B cell (primary cell): Measurements from ENCODE around the gene ZNF385D. TPM values are rescaled to one million over a fixed set of nuclear protein-coding genes. Genes with fewer than 3 reads are reported as not detected.

Experiments used
- ATAC-seq: fragments of 200-7000 bp; cut with Tn5 transposase; one replicate; pipeline ENCODE4 v1.10.0; 2021; ENCODE audit warnings: low read depth, mild to moderate bottlenecking, moderate number of reproducible peaks, moderate library complexity
- CTCF ChIA-PET: fragments of 350-600 bp; sonication (Branson Sonifier 250); formaldehyde crosslinking; loops from one replicate; lab custom pipeline; 2021; ENCODE audit warnings: antibody characterized with exemption, inconsistent platforms; lab: Charles Lee
- POLR2A ChIA-PET: fragments of 350-600 bp; sonication (Branson Sonifier 250); formaldehyde crosslinking; loops from one replicate; lab custom pipeline; 2021; ENCODE audit warnings: antibody characterized with exemption; lab: Charles Lee
- DNase-seq: peaks from one replicate; pipeline ENCODE4 v3.0.0; 2013
- H2AFZ ChIP-seq: 2 replicates; pipeline ENCODE4 v1.6.1; 2012; ENCODE audit warnings: mild to moderate bottlenecking, low read depth, low read length; ENCODE audit not compliant: insufficient read depth, poor library complexity, severe bottlenecking
- H3K27ac ChIP-seq, 2 donors: 1 replicate in 1 of 2; 2 replicates in 1 of 2; pipeline ENCODE4 v1.5.1; 2012 to 2013; ENCODE audit warnings: low read length in 2 of 2, mild to moderate bottlenecking in 2 of 2, moderate library complexity in 1 of 2
- H3K27me3 ChIP-seq, 4 experiments: fragments of 200-600 bp in 1 of 4; sonication (generic) in 1 of 4; replicated peaks in 1 of 4; 1 replicate in 2 of 4; 2 replicates in 2 of 4; pipeline versions ENCODE4 v1.6.1 to v1.7.0; 2013 to 2016; ENCODE audit warnings: low read length in 3 of 4, mild to moderate bottlenecking in 2 of 4, mixed read lengths in 1 of 4, moderate library complexity in 1 of 4; ENCODE audit not compliant: insufficient read depth in 4 of 4, control insufficient read depth in 3 of 4; ENCODE audit errors: control extremely low read depth in 1 of 4
- H3K36me3 ChIP-seq, 2 experiments: replicated peaks in 1 of 2; 1 replicate in 1 of 2; 2 replicates in 1 of 2; pipeline versions ENCODE4 v1.6.1 to v1.7.1; 2013; ENCODE audit warnings: low read length in 1 of 2; ENCODE audit not compliant: insufficient read depth in 2 of 2, control insufficient read depth in 1 of 2; ENCODE audit errors: control extremely low read depth in 1 of 2, extremely low read depth in 1 of 2
- H3K4me1 ChIP-seq, 2 donors: fragments of 200-600 bp in 1 of 2; sonication (generic) in 1 of 2; 1 replicate in 1 of 2; 2 replicates in 1 of 2; pipeline versions ENCODE4 v1.5.1 to v1.6.1; 2013 to 2017; ENCODE audit warnings: low read length in 2 of 2; ENCODE audit not compliant: control insufficient read depth in 2 of 2, insufficient read depth in 2 of 2
- H3K4me2 ChIP-seq: replicated peaks from 2 replicates; pipeline ENCODE3; 2012; ENCODE audit warnings: mild to moderate bottlenecking, low read depth, low read length; ENCODE audit not compliant: poor library complexity, severe bottlenecking
- H3K4me3 ChIP-seq, 5 experiments: fragments of 200-600 bp in 1 of 5; sonication (generic) in 1 of 5; 1 replicate in 3 of 5; 2 replicates in 2 of 5; pipeline versions ENCODE4 v1.5.1 to v1.7.0; 2011 to 2016; ENCODE audit warnings: low read length in 4 of 5, mild to moderate bottlenecking in 4 of 5, low read depth in 2 of 5, control low read depth in 1 of 5, moderate library complexity in 1 of 5; ENCODE audit not compliant: insufficient read depth in 1 of 5; ENCODE audit errors: control extremely low read depth in 1 of 5, extremely low read depth in 1 of 5
- H3K79me2 ChIP-seq: fragments of 200-600 bp; sonication (generic); one replicate; pipeline ENCODE4 v1.6.0; 2016; ENCODE audit warnings: low read length; ENCODE audit not compliant: control insufficient read depth, insufficient read depth
- H3K9ac ChIP-seq: fragments of 200-600 bp; sonication (generic); 2 replicates; pipeline ENCODE4 v1.6.1; 2017; ENCODE audit warnings: mild to moderate bottlenecking, low read length, moderate library complexity
- H3K9me3 ChIP-seq, 3 donors: one replicate each; pipeline versions ENCODE4 v1.6.1 to v1.7.1; 2013; ENCODE audit warnings: low read length in 2 of 3; ENCODE audit not compliant: control insufficient read depth in 2 of 3, insufficient read depth in 1 of 3; ENCODE audit errors: control extremely low read depth in 1 of 3
- H4K20me1 ChIP-seq: 2 replicates; pipeline ENCODE4 v1.6.0; 2012; ENCODE audit warnings: mild to moderate bottlenecking, low read length; ENCODE audit not compliant: insufficient read depth, control insufficient read depth, poor library complexity, severe bottlenecking
- H3K27ac Mint-ChIP-seq: one replicate; pipeline ENCODE4 v1.8.0; 2021; ENCODE audit warnings: mixed read lengths
- H3K27me3 Mint-ChIP-seq: one replicate; pipeline ENCODE4 v1.8.0; 2021; ENCODE audit warnings: mixed read lengths
- H3K4me1 Mint-ChIP-seq: one replicate; pipeline ENCODE4 v1.8.0; 2021; ENCODE audit warnings: mixed read lengths
- H3K4me3 Mint-ChIP-seq: one replicate; pipeline ENCODE4 v1.8.0; 2021; ENCODE audit warnings: mixed read lengths
- H3K9me3 Mint-ChIP-seq: one replicate; pipeline ENCODE4 v1.8.0; 2022; ENCODE audit warnings: mixed read lengths; ENCODE audit not compliant: insufficient read depth
- CTCF ChIP-seq: fragments of 200-600 bp; IDR thresholded peaks from one replicate; pipeline ENCODE4 v1.8.0; 2022; ENCODE audit warnings: antibody characterized with exemption, mild to moderate bottlenecking
- EZH2 ChIP-seq: IDR thresholded peaks from 2 replicates; pipeline ENCODE4 v1.6.1; 2012; ENCODE audit warnings: borderline replicate concordance, low read depth, mild to moderate bottlenecking, moderate library complexity, low read length; ENCODE audit not compliant: insufficient read depth, poor library complexity, severe bottlenecking
- WGBS: methylation state at CpG from one replicate; pipeline ENCODE4 v1.1.5; 2013; ENCODE audit warnings: missing lambda C conversion rate; ENCODE audit not compliant: insufficient coverage; 5-methylcytosine and 5-hydroxymethylcytosine counted together
- intact Hi-C: fragments of 100-400 bp; cut with micrococcal nuclease; formaldehyde crosslinking; loops from one replicate; pipeline ENCODE4 v1.10.0; 2022
- polyA plus RNA-seq: library from polyadenylated mRNA; depleted of rRNA; stranded (reverse); fragments of >200 nt; gene quantifications from 2 replicates; pipeline ENCODE4 v1.2.3, GENCODE V29; 2012
- total RNA-seq, 2 donors: library from RNA; stranded (reverse); fragments of 120-200 nt in 1 of 2; gene quantifications; 1 replicate in 1 of 2; 2 replicates in 1 of 2; pipeline versions ENCODE4 v1.2.3 to v1.2.4, GENCODE V29; 2013 to 2022

Gene ZNF385D
- total and polyA plus RNA-seq, 2 donors (not counting 1 experiment from before 2014, with no cell fraction given), result not detected

GRCh38 chr3:21505711-21506460 lies 245.1 kb downstream of the ZNF385D start:
- ATAC-seq (no peak), DNase-seq (no peak)
- H3K27ac ChIP-seq, result no peak overlapping the region
- no CpG with 5 or more reads among the region's 4 CpGs for WGBS
- ChIA-PET POLR2A (no interaction called here), CTCF (no interaction called here)
- H3K9me3 ChIP-seq, result no peaks in the 10 kb centered on the region
- Mint-ChIP-seq H3K27ac (no peak overlapping the region), H3K27me3 (no peaks in the 10 kb centered on the region), H3K9me3 (peaks cover 5% of the 10 kb centered on the region), H3K4me1 (no peaks in the 10 kb centered on the region), H3K4me3 (no peak overlapping the region)
- no peaks in the 10 kb centered on the region for H3K27me3 ChIP-seq
- H2AFZ ChIP-seq, result no peak overlapping the region
- H3K9ac ChIP-seq, result no peak overlapping the region
- H3K79me2 ChIP-seq, result no peaks in the 10 kb centered on the region
- no peak overlapping the region for H3K4me3 ChIP-seq
- H3K4me2 ChIP-seq, result no peak overlapping the region
- intact Hi-C loops, result no loop called here
- no peaks in the 10 kb centered on the region for H3K4me1 ChIP-seq
- no peaks in the 10 kb centered on the region for H3K36me3 ChIP-seq
- TF ChIP-seq CTCF (no peak), EZH2 (no peak)
- no peaks in the 10 kb centered on the region for H4K20me1 ChIP-seq

GRCh38 chr3:21502656-21503055 lies 248.4 kb downstream of the ZNF385D start:
- Histone ChIP-seq H3K4me2 (no peak overlapping the region), H3K79me2 (no peaks in the 10 kb centered on the region), H3K9me3 (no peaks in the 10 kb centered on the region), H3K4me1 (no peaks in the 10 kb centered on the region), H4K20me1 (no peaks in the 10 kb centered on the region), H3K27ac (no peak overlapping the region), H3K27me3 (no peaks in the 10 kb centered on the region), H3K4me3 (no peak overlapping the region), H2AFZ (no peak overlapping the region), H3K36me3 (no peaks in the 10 kb centered on the region), H3K9ac (no peak overlapping the region)
- TF ChIP-seq CTCF (no peak), EZH2 (no peak)
- Mint-ChIP-seq H3K4me1 (no peaks in the 10 kb centered on the region), H3K4me3 (no peak overlapping the region), H3K9me3 (peaks cover 5% of the 10 kb centered on the region), H3K27me3 (no peaks in the 10 kb centered on the region), H3K27ac (no peak overlapping the region)
- ATAC-seq, result no peak
- WGBS, result 100% methylated on average over 1 of the region's 1 CpG
- CTCF ChIA-PET, result no interaction called here
- POLR2A ChIA-PET, result no interaction called here
- intact Hi-C loops, result no loop called here
- DNase-seq, result no peak
